Measurements from ENCODE around the gene PIM1.
"Not testable (repeated sequence)": the region's sequence is repeated elsewhere in the genome, so short reads cannot be mapped to it uniquely, and the experiment has no call there.

Gene PIM1

DNA sequence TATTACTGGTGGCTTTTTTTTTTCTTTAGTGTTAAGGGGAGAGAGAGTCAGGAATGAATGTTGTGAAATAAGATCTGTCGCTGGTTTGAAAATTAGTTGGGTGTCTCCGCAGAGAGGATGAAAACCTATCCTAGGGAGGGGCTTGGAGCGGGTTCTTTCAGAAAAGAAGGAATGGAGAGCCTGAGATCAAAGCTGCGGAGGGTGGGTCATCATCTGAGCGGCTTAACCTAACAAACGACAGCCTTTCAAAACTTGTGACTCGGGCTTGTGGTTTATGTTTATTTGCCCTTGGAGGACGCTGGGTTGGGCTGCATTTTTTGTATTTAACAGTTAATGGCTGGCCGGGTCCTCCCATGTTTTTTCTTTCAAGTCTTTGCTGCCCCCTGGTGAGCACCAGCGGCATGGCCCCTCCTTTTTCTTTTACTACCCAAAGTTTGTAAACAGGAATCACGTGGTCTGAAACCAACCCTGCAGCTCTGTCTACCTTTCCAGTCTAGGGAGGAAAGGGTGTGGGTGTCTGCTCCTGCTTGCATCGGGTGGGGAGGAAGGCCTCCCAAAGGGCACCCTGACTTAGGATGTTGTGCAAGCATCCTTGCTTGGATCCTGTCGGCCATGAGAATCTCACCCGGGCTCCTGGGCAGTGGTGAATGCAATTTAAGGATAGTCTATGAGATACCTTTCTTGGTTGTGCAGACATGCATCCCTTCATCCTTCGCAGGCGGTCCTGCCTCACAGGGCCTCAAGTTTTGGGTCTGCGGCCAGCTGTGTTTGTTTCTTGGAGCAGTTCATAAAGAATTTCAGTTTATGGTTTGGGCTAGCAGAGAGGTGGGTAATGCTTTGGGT is 2.2 kb downstream of the PIM1 start:
- DNase-seq = peak; percentile 89

DNA sequence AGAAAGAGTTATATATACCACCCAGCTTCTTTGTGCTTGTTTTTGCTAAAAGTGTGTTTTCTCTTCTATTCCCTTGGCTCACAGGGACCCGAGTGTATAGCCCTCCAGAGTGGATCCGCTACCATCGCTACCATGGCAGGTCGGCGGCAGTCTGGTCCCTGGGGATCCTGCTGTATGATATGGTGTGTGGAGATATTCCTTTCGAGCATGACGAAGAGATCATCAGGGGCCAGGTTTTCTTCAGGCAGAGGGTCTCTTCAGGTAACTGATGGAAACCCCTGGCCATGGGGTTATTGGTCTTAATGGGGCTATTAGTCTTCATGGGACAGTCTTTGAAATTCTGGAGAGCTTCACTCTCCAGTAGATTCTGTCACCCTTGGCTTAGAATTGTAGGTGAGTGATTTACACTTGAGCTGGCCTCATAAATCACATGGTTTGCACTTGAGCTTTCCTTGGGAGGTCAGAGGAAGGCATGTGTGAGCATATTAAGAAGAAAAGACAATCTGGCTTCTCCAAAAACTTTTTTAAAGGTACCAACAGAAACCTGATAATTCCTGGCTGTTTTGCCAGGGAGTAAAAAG is 3.0 kb downstream of the PIM1 start:
- no peak for DNase-seq

DNA sequence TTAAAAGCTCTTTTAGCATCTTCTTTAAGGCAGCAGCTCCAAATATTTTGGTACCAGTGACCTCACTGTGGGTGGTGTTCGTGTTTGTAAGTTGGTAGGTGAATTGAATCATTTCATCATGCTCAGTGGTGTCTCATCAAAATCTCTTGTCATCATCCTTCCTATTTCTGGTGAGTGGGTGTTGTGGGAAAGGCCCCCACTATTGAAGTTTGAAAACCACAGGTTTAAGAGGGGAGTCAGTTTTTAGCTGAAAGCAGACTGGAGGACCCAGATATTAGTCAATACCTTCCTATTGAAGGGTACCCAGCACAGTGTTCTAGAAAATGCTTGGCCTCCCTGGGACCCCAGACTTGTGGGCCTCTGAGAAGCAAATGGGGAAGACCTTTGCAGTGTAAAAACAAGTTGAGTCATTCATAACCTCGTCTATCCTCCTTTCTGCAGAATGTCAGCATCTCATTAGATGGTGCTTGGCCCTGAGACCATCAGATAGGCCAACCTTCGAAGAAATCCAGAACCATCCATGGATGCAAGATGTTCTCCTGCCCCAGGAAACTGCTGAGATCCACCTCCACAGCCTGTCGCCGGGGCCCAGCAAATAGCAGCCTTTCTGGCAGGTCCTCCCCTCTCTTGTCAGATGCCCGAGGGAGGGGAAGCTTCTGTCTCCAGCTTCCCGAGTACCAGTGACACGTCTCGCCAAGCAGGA is 3.7 kb downstream of the PIM1 start:
- no peak for DNase-seq

DNA sequence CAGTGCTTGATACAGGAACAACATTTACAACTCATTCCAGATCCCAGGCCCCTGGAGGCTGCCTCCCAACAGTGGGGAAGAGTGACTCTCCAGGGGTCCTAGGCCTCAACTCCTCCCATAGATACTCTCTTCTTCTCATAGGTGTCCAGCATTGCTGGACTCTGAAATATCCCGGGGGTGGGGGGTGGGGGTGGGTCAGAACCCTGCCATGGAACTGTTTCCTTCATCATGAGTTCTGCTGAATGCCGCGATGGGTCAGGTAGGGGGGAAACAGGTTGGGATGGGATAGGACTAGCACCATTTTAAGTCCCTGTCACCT is 4.2 kb downstream of the PIM1 start:
- DNase-seq = no peak

DNA sequence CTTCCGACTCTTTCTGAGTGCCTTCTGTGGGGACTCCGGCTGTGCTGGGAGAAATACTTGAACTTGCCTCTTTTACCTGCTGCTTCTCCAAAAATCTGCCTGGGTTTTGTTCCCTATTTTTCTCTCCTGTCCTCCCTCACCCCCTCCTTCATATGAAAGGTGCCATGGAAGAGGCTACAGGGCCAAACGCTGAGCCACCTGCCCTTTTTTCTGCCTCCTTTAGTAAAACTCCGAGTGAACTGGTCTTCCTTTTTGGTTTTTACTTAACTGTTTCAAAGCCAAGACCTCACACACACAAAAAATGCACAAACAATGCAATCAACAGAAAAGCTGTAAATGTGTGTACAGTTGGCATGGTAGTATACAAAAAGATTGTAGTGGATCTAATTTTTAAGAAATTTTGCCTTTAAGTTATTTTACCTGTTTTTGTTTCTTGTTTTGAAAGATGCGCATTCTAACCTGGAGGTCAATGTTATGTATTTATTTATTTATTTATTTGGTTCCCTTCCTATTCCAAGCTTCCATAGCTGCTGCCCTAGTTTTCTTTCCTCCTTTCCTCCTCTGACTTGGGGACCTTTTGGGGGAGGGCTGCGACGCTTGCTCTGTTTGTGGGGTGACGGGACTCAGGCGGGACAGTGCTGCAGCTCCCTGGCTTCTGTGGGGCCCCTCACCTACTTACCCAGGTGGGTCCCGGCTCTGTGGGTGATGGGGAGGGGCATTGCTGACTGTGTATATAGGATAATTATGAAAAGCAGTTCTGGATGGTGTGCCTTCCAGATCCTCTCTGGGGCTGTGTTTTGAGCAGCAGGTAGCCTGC is 4.8 kb downstream of the PIM1 start:
- no peak for DNase-seq

DNA sequence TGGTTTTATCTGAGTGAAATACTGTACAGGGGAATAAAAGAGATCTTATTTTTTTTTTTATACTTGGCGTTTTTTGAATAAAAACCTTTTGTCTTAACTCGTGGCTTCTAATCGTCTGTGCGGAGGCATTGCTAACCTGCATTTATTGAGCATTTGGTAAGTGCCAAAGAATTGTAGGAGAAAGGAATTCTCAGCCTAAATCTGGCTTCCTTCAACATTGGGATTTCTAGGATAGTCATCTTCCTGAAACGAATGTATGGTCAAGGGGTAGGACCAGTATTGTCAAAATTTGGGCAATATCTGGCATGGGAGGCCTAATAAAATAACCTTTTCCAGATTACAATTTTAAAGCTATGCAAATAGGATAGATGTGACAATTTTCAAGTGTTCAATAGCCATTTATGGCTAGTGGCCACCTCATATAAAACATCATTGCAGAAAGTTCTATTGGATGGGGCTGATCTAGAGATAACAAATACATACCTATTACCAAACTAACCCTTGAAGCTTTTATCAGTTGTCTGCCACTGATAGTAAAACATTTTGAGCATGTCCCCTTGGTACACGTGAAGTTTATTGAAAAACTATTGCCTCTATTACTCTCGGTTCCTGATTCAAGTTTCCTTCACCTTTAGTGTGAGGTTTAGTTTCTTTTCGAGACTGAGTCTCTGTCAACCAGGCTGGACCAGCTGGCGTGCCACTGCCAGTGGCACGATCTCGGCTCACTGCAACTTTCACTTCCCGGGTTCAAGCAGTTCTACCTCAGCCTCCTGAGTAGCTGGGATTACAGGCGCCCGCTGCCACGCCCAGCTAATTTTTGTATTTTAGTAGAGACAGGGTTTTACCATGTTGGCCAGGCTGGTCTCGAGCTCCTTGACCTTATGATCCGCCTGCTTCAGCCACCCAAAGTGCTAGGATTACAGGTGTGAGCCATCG is 5.6 kb downstream of the PIM1 start:
- no peak for DNase-seq

DNA sequence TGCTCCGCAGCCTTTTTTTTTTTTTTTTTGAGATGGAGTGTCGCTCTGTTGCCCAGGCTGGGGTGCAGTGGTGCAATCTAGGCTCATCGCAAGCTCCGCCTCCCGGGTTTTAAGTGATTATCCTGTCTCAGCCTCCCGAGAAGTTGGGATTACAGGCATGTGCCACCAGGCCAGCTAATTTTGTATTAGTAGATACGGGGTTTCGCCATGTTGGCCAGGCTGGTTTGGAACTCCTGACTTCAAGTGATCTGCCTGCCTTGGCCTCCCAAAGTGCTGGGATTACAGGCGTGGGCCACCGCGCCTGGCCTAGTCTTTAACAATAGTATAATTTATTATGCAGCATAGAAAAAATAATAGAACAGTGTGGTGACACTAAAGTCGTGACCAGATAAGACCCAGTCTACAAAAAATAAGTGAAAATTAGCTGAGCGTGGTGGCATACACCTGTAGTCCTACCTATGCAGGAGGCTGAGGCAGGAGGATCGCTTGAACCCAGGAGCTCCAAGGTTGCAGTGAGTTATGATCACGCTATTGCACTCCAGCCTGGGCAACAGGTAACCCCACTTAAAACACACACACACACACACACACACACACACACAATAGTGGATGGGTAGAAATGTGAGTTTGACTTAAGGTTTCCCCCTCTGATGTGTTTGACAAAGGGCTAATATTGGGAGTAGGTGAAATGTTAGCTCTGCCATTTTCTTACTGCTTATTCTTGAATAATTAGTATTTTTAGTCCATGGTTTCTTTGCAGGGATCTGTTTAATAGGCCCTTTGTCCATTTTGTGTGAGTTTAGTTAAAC is 6.5 kb downstream of the PIM1 start:
- DNase-seq = no peak

DNA sequence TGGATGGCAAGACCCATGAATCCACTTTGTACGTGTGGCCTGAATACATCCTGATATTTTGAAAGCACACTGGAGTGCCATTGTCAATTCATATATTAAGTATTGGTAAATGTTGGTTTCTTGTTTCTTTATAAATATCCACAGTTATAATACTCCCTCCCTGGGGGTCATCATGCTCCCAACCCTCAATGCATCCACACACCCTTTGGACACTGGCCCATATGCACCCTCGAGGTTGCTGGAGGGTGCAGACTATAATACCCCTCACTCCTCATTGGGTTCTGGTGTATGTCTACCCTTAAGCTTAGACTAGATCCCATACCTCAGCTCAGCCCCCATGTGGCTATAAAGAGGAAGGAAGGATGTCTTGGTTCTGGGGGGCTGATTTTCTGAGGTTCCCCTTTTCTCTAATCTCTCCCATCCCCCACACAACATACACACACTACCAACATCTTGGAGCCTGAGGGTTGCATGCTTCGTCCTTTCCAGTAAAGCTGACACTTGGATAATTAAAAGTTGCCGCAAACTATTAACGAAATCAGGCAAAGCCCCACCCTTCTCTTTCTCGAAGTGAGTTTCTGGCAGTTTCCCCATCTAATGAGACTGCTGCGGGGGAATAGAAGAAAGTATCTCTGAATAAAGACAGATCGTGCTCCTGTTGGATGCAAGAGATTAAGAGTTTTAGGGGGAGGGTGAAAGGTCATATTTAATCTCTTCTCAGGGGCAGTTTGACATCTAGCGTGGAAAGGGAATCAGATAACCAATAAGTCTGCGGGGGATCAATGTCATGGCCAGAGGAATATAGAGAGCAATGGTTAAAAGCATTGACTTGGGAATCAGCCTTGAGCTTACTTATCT is 7.4 kb downstream of the PIM1 start:
- no peak for DNase-seq

DNA sequence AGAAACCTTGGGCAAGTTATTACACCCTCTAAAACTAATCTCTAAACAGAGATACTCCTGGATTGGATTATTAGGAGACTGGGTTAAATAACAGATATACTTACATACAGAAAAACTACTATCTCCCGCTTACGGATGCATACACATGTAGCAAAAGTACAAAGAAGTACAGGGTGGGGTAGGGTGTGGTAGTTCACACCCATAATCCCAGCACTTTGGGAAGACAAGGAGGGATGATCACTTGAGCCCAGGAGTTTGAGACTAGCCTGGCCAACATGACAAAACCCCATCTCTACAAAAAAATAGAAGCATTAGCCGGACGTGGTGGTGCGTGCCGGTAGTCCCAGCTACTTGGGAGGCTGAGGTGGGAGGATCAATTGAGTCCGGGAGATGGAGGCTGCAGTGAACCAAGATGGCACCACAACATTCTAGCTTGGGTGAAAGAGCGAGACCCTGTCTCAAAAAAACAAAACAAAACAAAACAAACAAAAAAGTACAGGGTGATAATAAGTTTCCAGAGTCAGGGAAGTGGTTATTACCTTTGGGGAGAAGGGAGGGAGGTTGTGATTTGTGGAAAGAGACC is 8.1 kb downstream of the PIM1 start:
- DNase-seq = no peak

DNA sequence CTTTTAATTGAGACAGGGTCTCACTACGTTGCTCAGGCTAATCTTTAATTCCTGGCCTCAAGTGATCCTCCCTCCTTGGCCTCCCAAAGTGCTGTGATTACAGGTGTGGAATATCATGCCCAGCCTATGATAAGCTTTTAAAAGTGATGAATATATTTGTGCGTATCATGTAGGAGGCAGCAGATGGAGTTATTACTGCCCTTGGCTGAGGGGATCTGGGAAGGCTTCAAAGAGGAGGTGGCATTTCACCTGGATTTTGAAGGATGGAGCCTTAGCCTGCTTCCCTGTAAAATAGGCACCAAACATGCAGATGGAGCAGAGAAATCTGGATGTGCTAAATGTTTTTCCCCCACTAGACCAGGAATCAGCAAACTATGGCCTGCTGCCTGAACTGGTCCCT is 10.1 kb downstream of the PIM1 start:
- no peak for DNase-seq

DNA sequence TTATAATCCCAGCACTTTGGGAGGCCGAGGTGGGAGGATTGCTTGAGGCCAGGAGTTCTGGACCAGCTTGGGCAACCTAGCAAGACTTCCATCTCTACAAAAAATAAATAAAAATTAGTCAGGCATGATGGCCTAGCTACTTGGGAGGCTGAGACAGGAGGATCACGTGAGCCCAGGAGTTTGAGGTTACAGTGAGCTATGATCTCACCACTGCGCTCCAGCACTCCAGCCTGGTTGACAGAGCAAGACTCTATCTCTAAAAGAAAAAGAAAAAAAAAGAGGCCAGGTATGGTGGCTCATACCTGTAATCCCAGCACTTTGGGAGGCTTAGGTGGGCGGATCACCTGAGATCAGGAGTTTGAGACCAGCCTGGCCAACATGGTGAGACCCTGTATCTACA is 10.7 kb downstream of the PIM1 start:
- DNase-seq = not testable (repeated sequence)

DNA sequence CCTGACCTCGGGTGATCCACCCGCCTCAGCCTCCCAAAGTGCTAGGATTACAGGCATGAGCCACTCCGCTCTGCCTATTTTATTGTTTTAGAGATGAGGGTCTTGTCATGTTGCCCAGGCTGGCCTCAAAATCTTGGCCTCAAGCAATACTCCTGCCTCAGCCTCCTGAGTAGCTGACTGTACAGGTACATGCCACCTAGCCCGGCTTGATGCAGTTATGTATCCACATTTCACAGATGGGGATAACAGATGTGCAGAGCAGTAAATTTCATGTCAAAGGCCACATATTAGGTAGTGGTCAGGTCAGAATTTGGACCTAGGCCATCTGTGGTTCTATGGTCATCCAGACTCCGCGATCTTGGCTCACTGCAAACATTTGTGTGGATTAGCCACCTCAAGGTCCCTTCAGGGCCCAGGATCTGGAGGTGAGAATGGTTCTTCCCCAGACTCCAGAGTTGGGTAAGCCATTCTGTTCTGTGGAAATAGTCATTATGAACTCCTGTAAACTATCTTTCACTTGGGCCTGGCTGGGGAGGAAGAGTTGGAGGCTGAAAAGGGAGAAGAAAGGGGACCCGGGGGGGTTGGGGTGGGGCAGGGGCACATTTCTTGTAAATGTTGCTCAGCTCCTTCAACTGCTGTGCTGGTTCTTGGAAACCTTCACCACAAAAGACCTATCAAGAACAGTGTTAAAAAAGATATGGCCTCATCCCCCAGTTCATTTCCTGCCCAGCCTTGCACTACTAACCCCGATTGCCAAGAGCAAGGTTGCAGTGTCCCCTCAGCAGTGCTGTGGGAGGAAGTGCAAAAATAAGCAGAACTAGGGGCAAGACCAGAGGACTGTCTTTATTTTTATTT is 13.0 kb downstream of the PIM1 start:
- DNase-seq = no peak

DNA sequence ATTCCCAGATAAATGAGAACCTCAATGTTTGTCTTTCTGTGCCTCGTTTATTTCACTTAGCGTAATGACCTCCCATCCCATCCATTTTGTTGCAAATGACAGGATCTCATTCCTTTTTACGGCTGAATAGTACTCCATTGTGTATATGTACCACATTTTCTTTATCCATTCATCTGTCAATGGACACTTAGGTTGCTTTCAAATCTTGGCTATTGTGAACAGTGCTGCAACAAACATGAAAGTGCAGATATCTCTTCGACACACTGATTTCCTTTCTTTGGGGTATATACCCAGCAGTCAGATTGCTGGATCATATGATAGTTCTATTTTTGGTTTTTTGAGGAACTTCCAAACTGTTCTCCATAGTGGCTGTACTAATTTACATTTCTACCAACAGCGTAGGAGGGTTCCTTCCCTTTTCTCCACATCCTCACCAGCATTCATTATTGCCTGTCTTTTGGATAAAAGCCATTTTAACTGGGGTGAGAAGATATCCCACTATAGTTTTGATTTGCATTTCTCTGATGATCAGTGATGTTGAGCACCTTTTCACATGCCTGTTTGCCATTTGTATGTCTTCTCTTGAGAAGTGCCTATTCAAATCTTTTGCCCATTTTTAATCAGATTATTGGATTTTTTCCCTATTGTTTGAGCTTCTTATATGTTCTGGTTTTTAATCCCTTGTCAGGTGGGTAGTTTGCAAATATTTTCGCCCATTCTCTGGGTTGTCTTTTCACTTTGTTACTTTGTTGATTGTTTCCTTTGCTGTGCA is 16.2 kb downstream of the PIM1 start:
- not testable (repeated sequence) for DNase-seq

DNA sequence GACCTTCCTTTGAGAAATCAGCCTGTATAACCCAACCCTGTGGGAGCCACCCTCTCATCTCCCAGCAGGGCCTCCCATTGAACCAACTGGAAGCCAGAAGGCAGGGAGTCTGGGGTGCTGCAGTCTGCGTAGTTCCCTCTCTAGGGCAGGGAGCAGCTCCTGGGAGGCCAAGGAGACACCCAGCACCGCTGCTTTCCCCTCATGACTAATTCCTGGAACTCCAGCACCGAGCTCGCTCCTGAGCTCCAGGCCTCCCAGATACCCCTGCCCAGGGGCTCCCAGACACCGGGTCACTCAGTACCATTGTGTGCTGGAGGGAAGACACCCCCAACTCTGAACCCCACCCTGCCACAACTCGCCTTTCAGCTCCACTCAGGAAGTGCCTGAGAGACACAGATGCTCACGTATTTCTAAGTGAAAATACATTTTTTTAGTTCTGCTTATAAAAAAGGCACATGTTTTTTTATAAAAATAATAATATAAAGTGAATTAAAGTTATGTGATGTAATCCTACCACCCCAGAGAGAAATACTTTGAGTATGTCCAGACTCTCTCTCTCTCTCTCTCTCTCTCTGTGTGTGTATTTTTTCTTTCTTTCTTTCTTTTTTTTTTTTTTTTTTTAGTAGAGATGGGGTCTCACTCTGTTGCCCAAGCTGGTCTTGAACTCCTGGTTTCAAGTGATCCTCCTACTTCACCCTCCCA is 17.5 kb downstream of the PIM1 start:
- no peak for DNase-seq

DNA sequence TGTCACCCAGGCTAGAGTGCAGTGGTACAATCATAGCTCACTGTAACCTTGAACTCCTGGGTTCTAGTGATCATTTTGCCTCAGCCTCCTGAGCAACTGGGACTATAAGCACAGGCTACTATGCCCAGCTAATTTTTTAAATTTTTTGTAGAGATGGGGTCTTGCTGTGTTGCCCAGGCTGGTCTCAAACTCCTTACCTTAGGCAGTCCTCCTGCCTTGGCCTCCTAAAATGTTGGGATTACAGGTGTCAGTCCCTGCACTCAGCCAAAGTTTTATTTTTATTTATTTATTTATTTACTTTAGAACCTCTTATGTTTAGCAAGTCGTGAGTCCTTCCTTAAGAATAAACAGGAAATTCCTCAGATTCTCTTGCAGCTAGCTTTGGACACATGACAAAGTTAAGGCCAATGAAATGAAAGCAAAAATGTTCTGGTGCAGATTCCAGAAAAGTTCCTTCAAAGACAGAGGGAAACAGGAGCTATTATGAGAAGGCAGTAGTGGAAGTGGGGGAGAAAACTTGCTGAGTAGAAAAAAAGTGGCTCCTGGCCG is 19.1 kb downstream of the PIM1 start:
- DNase-seq = no peak

DNA sequence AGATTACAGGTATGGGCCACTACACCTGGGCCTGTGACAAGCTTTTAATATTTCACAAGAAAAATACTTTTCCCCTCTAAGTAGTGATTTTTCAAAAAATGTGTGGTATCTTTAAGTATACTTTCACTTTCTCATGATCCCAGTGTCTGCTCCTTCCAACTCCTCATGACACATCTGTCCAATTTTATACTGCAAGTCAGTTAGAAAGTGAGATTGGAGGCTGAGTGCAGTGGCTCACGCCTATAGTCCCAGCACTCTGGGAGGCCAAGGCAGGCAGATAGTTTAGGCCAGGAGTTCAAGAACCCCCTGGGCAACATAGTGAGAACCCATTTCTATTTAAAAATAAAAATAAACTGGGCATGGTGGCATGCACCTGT is 20.2 kb downstream of the PIM1 start:
- DNase-seq = no peak

DNA sequence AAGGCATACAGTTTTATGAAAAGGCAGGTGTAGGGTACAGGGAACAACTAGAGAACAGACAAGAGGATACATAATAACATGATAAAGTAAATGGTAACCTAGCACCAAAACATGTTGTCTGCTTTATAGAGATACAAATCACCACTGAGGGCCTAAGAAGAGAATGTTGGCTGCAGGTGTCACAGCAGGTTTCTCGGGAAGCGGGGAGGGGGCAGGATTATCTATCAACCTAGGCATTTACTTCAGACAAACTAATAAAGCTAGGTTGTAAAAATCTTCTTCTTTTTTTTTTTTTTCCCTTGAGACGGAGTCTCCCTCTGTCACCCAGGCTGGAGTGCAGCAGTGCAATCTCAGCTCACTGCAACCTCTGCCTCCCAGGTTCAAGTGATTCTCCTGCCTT is 22.7 kb downstream of the PIM1 start:
- DNase-seq = no peak

Data from DMS53 (cell line).